DND-41 (cell line): ENCODE results near the gene DHODH.

Experiments used
- ATAC-seq: fragments of 200-7000 bp; cut with Tn5 transposase; 3 replicates; pipeline ENCODE4 v1.9.1; 2021; ENCODE audit warnings: low read depth; ENCODE audit not compliant: insufficient read depth
- DNase-seq: peaks from one replicate; pipeline ENCODE4 v3.0.0-alpha.2; 2020
- H2AFZ ChIP-seq: 2 replicates; pipeline ENCODE4 v1.6.0; 2012; ENCODE audit warnings: low read depth, low read length
- H3K27ac ChIP-seq: 2 replicates; pipeline ENCODE4 v1.5.1; 2012; ENCODE audit warnings: low read length, inconsistent platforms
- H3K27me3 ChIP-seq: fragments of 200-600 bp; sonication (generic); 2 replicates; pipeline ENCODE4 v1.6.0; 2012; ENCODE audit warnings: low read length, mild to moderate bottlenecking, inconsistent platforms; ENCODE audit not compliant: insufficient read depth, poor library complexity
- H3K36me3 ChIP-seq: 2 replicates; pipeline ENCODE4 v1.5.1; 2012; ENCODE audit warnings: low read length, inconsistent platforms; ENCODE audit not compliant: insufficient read depth
- H3K4me1 ChIP-seq: 2 replicates; pipeline ENCODE4 v1.5.1; 2012; ENCODE audit warnings: mild to moderate bottlenecking, low read length; ENCODE audit not compliant: insufficient read depth
- H3K4me2 ChIP-seq: 2 replicates; pipeline ENCODE4 v1.6.0; 2012; ENCODE audit warnings: mild to moderate bottlenecking, moderate library complexity, low read length, inconsistent platforms; ENCODE audit not compliant: insufficient read depth
- H3K4me3 ChIP-seq, 2 experiments: fragments of 200-600 bp in 1 of 2; shearing (Covaris generic) in 1 of 2; 2 replicates each; pipeline ENCODE4 v1.5.1; 2012 to 2016; ENCODE audit warnings: inconsistent platforms in 2 of 2, low read length in 2 of 2, mild to moderate bottlenecking in 2 of 2, low read depth in 1 of 2, moderate library complexity in 1 of 2
- H3K79me2 ChIP-seq: 2 replicates; pipeline ENCODE4 v1.6.0; 2012; ENCODE audit warnings: low read length, inconsistent platforms; ENCODE audit not compliant: insufficient read depth
- H3K9ac ChIP-seq: 2 replicates; pipeline ENCODE4 v1.6.0; 2012; ENCODE audit warnings: low read depth, mild to moderate bottlenecking, inconsistent platforms, low read length, moderate library complexity
- H3K9me3 ChIP-seq: 2 replicates; pipeline ENCODE4 v1.5.1; 2012; ENCODE audit warnings: low read length, moderate library complexity, mild to moderate bottlenecking, inconsistent platforms; ENCODE audit not compliant: insufficient read depth, severe bottlenecking
- H4K20me1 ChIP-seq: 2 replicates; pipeline ENCODE4 v1.6.0; 2012; ENCODE audit warnings: low read length; ENCODE audit not compliant: insufficient read depth
- CTCF ChIP-seq: IDR thresholded peaks from 2 replicates; pipeline ENCODE4 v1.5.1; 2012; ENCODE audit warnings: borderline replicate concordance, low read length, moderate library complexity, mild to moderate bottlenecking; ENCODE audit not compliant: poor library complexity, severe bottlenecking; ENCODE audit errors: extremely low read depth
- EZH2 ChIP-seq: IDR thresholded peaks from 3 replicates; pipeline ENCODE4 v1.6.1; 2012; ENCODE audit warnings: borderline replicate concordance, low read depth, mild to moderate bottlenecking, moderate library complexity, low read length, inconsistent platforms; ENCODE audit not compliant: severe bottlenecking

The DHODH gene

GRCh38 chr16:72036098-72036497 lies 27.6 kb downstream of the DHODH start:
- ATAC-seq = no peak
- H2AFZ ChIP-seq = no peak overlapping the region

GRCh38 chr16:72042157-72042660 lies 33.7 kb downstream of the DHODH start:
- Histone ChIP-seq H3K4me1 (no peaks in the 10 kb centered on the region), H3K79me2 (no peaks in the 10 kb centered on the region), H2AFZ (no peak overlapping the region), H3K4me3 (no peak overlapping the region), H3K9ac (no peak overlapping the region), H4K20me1 (no peaks in the 10 kb centered on the region), H3K9me3 (no peaks in the 10 kb centered on the region), H3K27ac (no peak overlapping the region), H3K4me2 (no peak overlapping the region), H3K27me3 (no peaks in the 10 kb centered on the region), H3K36me3 (no peaks in the 10 kb centered on the region)
- DNase-seq = no peak
- TF ChIP-seq EZH2 (no peak), CTCF (no peak)
- no peak for ATAC-seq

More at GRCh38 chr16:72036098-72036497, 27.6 kb downstream of the DHODH start:
- Histone ChIP-seq H3K4me2 (no peak overlapping the region), H3K9me3 (no peaks in the 10 kb centered on the region), H3K4me1 (no peaks in the 10 kb centered on the region), H3K4me3 (no peak overlapping the region), H3K9ac (no peak overlapping the region), H3K36me3 (no peaks in the 10 kb centered on the region), H3K27ac (no peak overlapping the region), H4K20me1 (no peaks in the 10 kb centered on the region), H3K27me3 (no peaks in the 10 kb centered on the region), H3K79me2 (no peaks in the 10 kb centered on the region)
- TF ChIP-seq EZH2 = no peak
- no peak for TF ChIP-seq CTCF
- DNase-seq = no peak

GRCh38 chr16:72043058-72043457 lies 34.5 kb downstream of the DHODH start:
- no peaks in the 10 kb centered on the region for H3K4me1 ChIP-seq
- no peak overlapping the region for H2AFZ ChIP-seq
- H3K36me3 ChIP-seq = no peaks in the 10 kb centered on the region
- H3K27me3 ChIP-seq = no peaks in the 10 kb centered on the region
- no peaks in the 10 kb centered on the region for H3K79me2 ChIP-seq
- no peak overlapping the region for H3K4me2 ChIP-seq
- H3K9me3 ChIP-seq = no peaks in the 10 kb centered on the region
- no peak for DNase-seq
- H3K27ac ChIP-seq = no peak overlapping the region
- H3K9ac ChIP-seq = no peak overlapping the region
- H3K4me3 ChIP-seq = no peak overlapping the region
- TF ChIP-seq EZH2 (no peak), CTCF (no peak)
- H4K20me1 ChIP-seq = no peaks in the 10 kb centered on the region
- ATAC-seq = no peak

- Histone ChIP-seq H3K9ac (no peak overlapping the region), H3K36me3 (no peaks in the 10 kb centered on the region), H3K4me3 (no peak overlapping the region), H2AFZ (no peak overlapping the region), H3K27me3 (no peaks in the 10 kb centered on the region), H3K4me1 (no peaks in the 10 kb centered on the region), H3K79me2 (no peaks in the 10 kb centered on the region), H3K4me2 (no peak overlapping the region), H4K20me1 (no peaks in the 10 kb centered on the region), H3K9me3 (no peaks in the 10 kb centered on the region), H3K27ac (no peak overlapping the region)
- no peak for ATAC-seq
- TF ChIP-seq CTCF = no peak
- TF ChIP-seq EZH2 = no peak
- DNase-seq = no peak
Observed at GRCh38 chr16:72043539-72043938, 35.0 kb downstream of the DHODH start.
